CD14-positive monocyte (primary cell): ENCODE measurements around the gene ZNF562. TPM values are rescaled to one million over a fixed set of nuclear protein-coding genes. Genes with fewer than 3 reads are reported as not detected.

Experiments used
- DNase-seq, 3 donors: peaks; one replicate each; pipeline ENCODE4 v3.0.0-alpha.2; 2011 to 2022
- H2AFZ ChIP-seq: 2 replicates; pipeline ENCODE4 v1.6.0; 2012; ENCODE audit warnings: mild to moderate bottlenecking, low read depth, low read length, inconsistent platforms; ENCODE audit not compliant: insufficient read depth, poor library complexity, severe bottlenecking
- H3K27ac ChIP-seq, 2 donors: 1 replicate in 1 of 2; 2 replicates in 1 of 2; pipeline ENCODE4 v1.5.1; 2012 to 2013; ENCODE audit warnings: low read length in 2 of 2, control low read depth in 1 of 2, inconsistent platforms in 1 of 2, low read depth in 1 of 2, mild to moderate bottlenecking in 1 of 2
- H3K27me3 ChIP-seq, 2 donors: one replicate each; pipeline versions ENCODE4 v1.6.0 to v1.6.1; 2011 to 2013; ENCODE audit warnings: low read length in 2 of 2; ENCODE audit not compliant: control insufficient read depth in 2 of 2, insufficient read depth in 2 of 2
- H3K36me3 ChIP-seq, 2 donors: replicated peaks in 1 of 2; 1 replicate in 1 of 2; 2 replicates in 1 of 2; pipeline versions ENCODE4 v1.5.1 to v1.6.1; 2012 to 2013; ENCODE audit warnings: low read length in 2 of 2, control low read depth in 1 of 2, inconsistent platforms in 1 of 2, mild to moderate bottlenecking in 1 of 2; ENCODE audit not compliant: insufficient read depth in 2 of 2, control insufficient read depth in 1 of 2
- H3K4me1 ChIP-seq, 2 donors: 1 replicate in 1 of 2; 2 replicates in 1 of 2; pipeline versions ENCODE4 v1.5.1 to v1.6.1; 2012 to 2013; ENCODE audit warnings: low read length in 2 of 2, control low read depth in 1 of 2, inconsistent platforms in 1 of 2, mild to moderate bottlenecking in 1 of 2, moderate library complexity in 1 of 2; ENCODE audit not compliant: insufficient read depth in 2 of 2, control insufficient read depth in 1 of 2
- H3K4me2 ChIP-seq: replicated peaks from 2 replicates; pipeline ENCODE3; 2012; ENCODE audit warnings: low read length, moderate library complexity, mild to moderate bottlenecking; ENCODE audit not compliant: poor library complexity, severe bottlenecking; ENCODE audit errors: extremely low read depth
- H3K4me3 ChIP-seq, 3 experiments: fragments of 200-600 bp in 1 of 3; sonication (generic) in 1 of 3; replicated peaks in 1 of 3; 1 replicate in 2 of 3; 2 replicates in 1 of 3; pipeline ENCODE4 v1.5.1; 2011 to 2013; ENCODE audit warnings: low read length in 3 of 3, mild to moderate bottlenecking in 3 of 3, control low read depth in 2 of 3, low read depth in 2 of 3, inconsistent platforms in 1 of 3, moderate library complexity in 1 of 3
- H3K79me2 ChIP-seq: 2 replicates; pipeline ENCODE4 v1.6.0; 2012; ENCODE audit warnings: mild to moderate bottlenecking, control low read depth, inconsistent platforms, low read length, moderate library complexity; ENCODE audit not compliant: insufficient read depth
- H3K9ac ChIP-seq: 2 replicates; pipeline ENCODE4 v1.6.0; 2017; ENCODE audit warnings: low read length, mild to moderate bottlenecking; ENCODE audit not compliant: insufficient read depth, poor library complexity, severe bottlenecking
- H3K9me3 ChIP-seq, 2 donors: replicated peaks in 1 of 2; 1 replicate in 1 of 2; 2 replicates in 1 of 2; pipeline versions ENCODE4 v1.5.1 to v1.6.1; 2012 to 2013; ENCODE audit warnings: low read length in 2 of 2, control low read depth in 1 of 2; ENCODE audit not compliant: control insufficient read depth in 1 of 2, insufficient read depth in 1 of 2
- H4K20me1 ChIP-seq: 2 replicates; pipeline ENCODE4 v1.6.0; 2012; ENCODE audit warnings: mild to moderate bottlenecking, low read length, control low read depth, moderate library complexity; ENCODE audit not compliant: insufficient read depth
- H3K27ac Mint-ChIP-seq, 7 donors: one replicate each; pipeline ENCODE4 v1.8.0; 2020; ENCODE audit warnings: mild to moderate bottlenecking in 7 of 7, mixed read lengths in 7 of 7, moderate library complexity in 6 of 7, inconsistent platforms in 2 of 7
- H3K27me3 Mint-ChIP-seq, 3 donors: one replicate each; pipeline ENCODE4 v1.8.0; 2021 to 2022; ENCODE audit warnings: low read depth in 3 of 3, mild to moderate bottlenecking in 3 of 3, mixed read lengths in 3 of 3, moderate library complexity in 3 of 3, inconsistent platforms in 1 of 3
- H3K36me3 Mint-ChIP-seq, 2 donors: one replicate each; pipeline ENCODE4 v1.8.0; 2020; ENCODE audit warnings: mixed read lengths in 2 of 2, inconsistent platforms in 1 of 2, mild to moderate bottlenecking in 1 of 2
- H3K4me1 Mint-ChIP-seq: one replicate; pipeline ENCODE4 v1.8.0; 2020; ENCODE audit warnings: mild to moderate bottlenecking, mixed read lengths
- H3K4me3 Mint-ChIP-seq, 2 donors: one replicate each; pipeline ENCODE4 v1.8.0; 2020; ENCODE audit warnings: mild to moderate bottlenecking in 2 of 2, mixed read lengths in 2 of 2, moderate library complexity in 1 of 2
- H3K9me3 Mint-ChIP-seq, 7 donors: one replicate each; pipeline ENCODE4 v1.8.0; 2020 to 2022; ENCODE audit warnings: mixed read lengths in 7 of 7, mild to moderate bottlenecking in 6 of 7, moderate library complexity in 6 of 7, inconsistent platforms in 2 of 7
- WGBS: methylation state at CpG from one replicate; pipeline ENCODE4 v1.1.5; 2013; ENCODE audit warnings: missing lambda C conversion rate; ENCODE audit not compliant: insufficient coverage; 5-methylcytosine and 5-hydroxymethylcytosine counted together
- intact Hi-C, 2 donors: fragments of 100-400 bp; cut with micrococcal nuclease; formaldehyde crosslinking; loops; one replicate each; pipeline versions ENCODE4 v1.15.0 to v1.15.1; 2023
- polyA plus RNA-seq, 3 donors: library from polyadenylated mRNA; depleted of rRNA in 1 of 3; unstranded in 2 of 3; stranded (reverse) in 1 of 3; fragments of 300-500 nt in 2 of 3; fragments of >200 nt in 1 of 3; fragmentation: Illumina TruSeq in 2 of 3; gene quantifications; 1 replicate in 2 of 3; 2 replicates in 1 of 3; pipeline ENCODE4 v1.2.3, GENCODE V29; 2012 to 2021
- TF ChIP-seq, protein P1 (sequence below): fragments of 200-600 bp; IDR thresholded peaks from one replicate; pipeline ENCODE4 v1.8.0; 2022; ENCODE audit warnings: antibody characterized with exemption, mild to moderate bottlenecking

The ZNF562 gene
- polyA plus RNA-seq, 3 donors: 3.3 to 7.9 (median 5.1) TPM

DNA sequence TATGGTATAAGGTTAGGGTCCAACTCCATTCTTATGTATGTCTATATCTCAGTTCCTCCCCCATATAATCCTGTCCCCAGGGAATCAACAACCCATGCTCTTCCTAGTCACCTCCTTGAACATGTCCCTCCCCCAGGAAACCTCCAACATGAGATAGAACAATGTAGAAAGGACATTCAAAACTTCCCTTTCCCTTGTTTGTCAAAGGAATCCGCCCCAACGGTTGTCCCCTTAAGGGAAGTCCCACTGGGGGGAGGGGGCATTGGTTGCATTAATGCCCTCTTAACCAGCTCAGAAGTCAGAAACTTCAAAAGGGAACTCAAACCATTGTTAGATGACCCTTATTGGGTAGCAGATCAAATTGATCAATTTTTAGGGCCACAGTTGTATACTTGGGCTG, 47.0 kb downstream of the ZNF562 start:
- peaks cover 0 to 2% of the 10 kb centered on the region in 2 donors for H3K4me1 ChIP-seq
- DNase-seq: no peak
- H3K4me3 ChIP-seq: no peak overlapping the region
- no CpG with 5 or more reads among the region's 2 CpGs for WGBS
- no peak overlapping the region for H2AFZ ChIP-seq
- H3K9me3 ChIP-seq: no peaks in the 10 kb centered on the region
- Mint-ChIP-seq H3K4me3 (peak overlapping the region in 1 of 2 donors; percentile 11), H3K4me1 (peaks cover 12% of the 10 kb centered on the region), H3K27me3 (no peaks in the 10 kb centered on the region), H3K36me3 (peaks cover 13 to 15% of the 10 kb centered on the region in 2 donors), H3K27ac (peak overlapping the region in 1 of 7 donors; percentile 10), H3K9me3 (no peaks in the 10 kb centered on the region)
- H3K27me3 ChIP-seq: no peaks in the 10 kb centered on the region
- no peaks in the 10 kb centered on the region for H3K79me2 ChIP-seq
- intact Hi-C loops: no loop called here
- H4K20me1 ChIP-seq: no peaks in the 10 kb centered on the region
- H3K36me3 ChIP-seq: peaks cover 2 to 9% of the 10 kb centered on the region in 2 donors
- H3K9ac ChIP-seq: no peak overlapping the region
- no peak overlapping the region for H3K27ac ChIP-seq
- TF ChIP-seq, protein P1, sequence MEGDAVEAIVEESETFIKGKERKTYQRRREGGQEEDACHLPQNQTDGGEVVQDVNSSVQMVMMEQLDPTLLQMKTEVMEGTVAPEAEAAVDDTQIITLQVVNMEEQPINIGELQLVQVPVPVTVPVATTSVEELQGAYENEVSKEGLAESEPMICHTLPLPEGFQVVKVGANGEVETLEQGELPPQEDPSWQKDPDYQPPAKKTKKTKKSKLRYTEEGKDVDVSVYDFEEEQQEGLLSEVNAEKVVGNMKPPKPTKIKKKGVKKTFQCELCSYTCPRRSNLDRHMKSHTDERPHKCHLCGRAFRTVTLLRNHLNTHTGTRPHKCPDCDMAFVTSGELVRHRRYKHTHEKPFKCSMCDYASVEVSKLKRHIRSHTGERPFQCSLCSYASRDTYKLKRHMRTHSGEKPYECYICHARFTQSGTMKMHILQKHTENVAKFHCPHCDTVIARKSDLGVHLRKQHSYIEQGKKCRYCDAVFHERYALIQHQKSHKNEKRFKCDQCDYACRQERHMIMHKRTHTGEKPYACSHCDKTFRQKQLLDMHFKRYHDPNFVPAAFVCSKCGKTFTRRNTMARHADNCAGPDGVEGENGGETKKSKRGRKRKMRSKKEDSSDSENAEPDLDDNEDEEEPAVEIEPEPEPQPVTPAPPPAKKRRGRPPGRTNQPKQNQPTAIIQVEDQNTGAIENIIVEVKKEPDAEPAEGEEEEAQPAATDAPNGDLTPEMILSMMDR: no peak
- no peak overlapping the region for H3K4me2 ChIP-seq

DNA sequence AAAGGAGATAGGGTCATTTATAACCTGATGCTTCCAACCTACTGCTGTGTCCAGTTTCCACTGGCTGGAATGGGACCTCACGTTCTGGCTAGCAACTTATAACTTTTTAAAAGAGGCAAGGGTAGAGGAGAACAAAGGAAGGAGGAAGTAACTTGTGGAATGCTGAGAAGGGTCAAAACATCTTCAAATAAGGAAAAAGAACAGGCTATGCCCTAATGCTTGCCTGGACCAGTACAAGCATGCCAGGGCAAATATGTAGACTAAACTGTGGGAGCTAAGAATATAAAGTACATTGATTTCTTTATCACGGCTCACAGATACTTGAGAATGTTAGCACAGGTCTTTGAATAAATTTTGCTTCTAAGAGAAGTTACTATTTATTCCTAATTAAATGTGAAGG, 52.4 kb downstream of the ZNF562 start:
- H3K9ac ChIP-seq: no peak overlapping the region
- TF ChIP-seq, protein P1: no peak
- H3K4me1 Mint-ChIP-seq: peaks cover 22% of the 10 kb centered on the region

More for the DNA sequence above, 52.4 kb downstream of the ZNF562 start:
- H4K20me1 ChIP-seq: no peaks in the 10 kb centered on the region
- H3K4me2 ChIP-seq: no peak overlapping the region
- WGBS: 100% methylated on average over 1 of the region's 2 CpGs
- Mint-ChIP-seq H3K9me3 (peaks cover 0 to 8% (median 0%) of the 10 kb centered on the region in 7 donors), H3K4me3 (no peak overlapping the region), H3K27me3 (no peaks in the 10 kb centered on the region), H3K27ac (peak overlapping the region in 2 of 7 donors; percentile 1 to 6), H3K36me3 (peaks cover 17 to 18% of the 10 kb centered on the region in 2 donors)
- H3K27me3 ChIP-seq: no peaks in the 10 kb centered on the region
- no peak overlapping the region for H3K27ac ChIP-seq
- H3K79me2 ChIP-seq: peaks cover 12% of the 10 kb centered on the region
- peak overlapping the region; percentile 21 for H2AFZ ChIP-seq
- H3K4me3 ChIP-seq: no peak overlapping the region
- no peak for DNase-seq
- peaks cover 16 to 20% of the 10 kb centered on the region in 2 donors for H3K36me3 ChIP-seq
- intact Hi-C loops: loop anchor here in 1 of 2 donors (5.0 kb wide), 1 partner anchor 35 kb away; no protein-coding TSS in a partner anchor
- H3K9me3 ChIP-seq: no peaks in the 10 kb centered on the region
- peaks cover 23 to 25% of the 10 kb centered on the region in 2 donors for H3K4me1 ChIP-seq
